K562 (cell line): ENCODE measurements around the gene SCYL2. TPM values are rescaled to one million over a fixed set of nuclear protein-coding genes. Genes with fewer than 3 reads are reported as not detected.

Experiments used
- KDM4B ChIP-seq, 2 experiments: fragments of 450-650 bp in 1 of 2; sonication (generic) in 1 of 2; IDR thresholded peaks; 2 replicates each; pipeline ENCODE4 v1.6.1; 2016 to 2017; ENCODE audit warnings: borderline replicate concordance in 2 of 2, antibody characterized with exemption in 1 of 2, low read depth in 1 of 2, mild to moderate bottlenecking in 1 of 2
- KDM5B ChIP-seq: fragments of 200-600 bp; sonication (generic); IDR thresholded peaks from 2 replicates; pipeline ENCODE4 v1.6.1; 2012; ENCODE audit warnings: low read depth, mild to moderate bottlenecking, moderate library complexity, low read length, control low read depth, inconsistent platforms; ENCODE audit not compliant: insufficient replicate concordance
- MGA ChIP-seq: fragments of 450-650 bp; IDR thresholded peaks from 2 replicates; pipeline ENCODE4 v1.6.1; 2016; ENCODE audit warnings: mild to moderate bottlenecking, moderate library complexity
- PHF20 ChIP-seq: fragments of 450-650 bp; IDR thresholded peaks from 2 replicates; pipeline ENCODE4 v1.6.1; 2018; ENCODE audit not compliant: partially characterized antibody
- POLR2G ChIP-seq: fragments of 200-400 bp; formaldehyde crosslinking; IDR thresholded peaks from 2 replicates; pipeline ENCODE4 v1.6.1; 2017; ENCODE audit warnings: low read depth, mild to moderate bottlenecking, antibody characterized with exemption, low read length, moderate library complexity
- RBM14 ChIP-seq: fragments of 200-400 bp; formaldehyde crosslinking; IDR thresholded peaks from 2 replicates; pipeline ENCODE4 v1.6.1; 2018; ENCODE audit warnings: low read depth, mild to moderate bottlenecking, low read length, moderate library complexity, borderline replicate concordance; ENCODE audit not compliant: insufficient read depth
- RNF219 ChIP-seq: fragments of 250-450 bp; sonication (Bioruptor Pico); IDR thresholded peaks from 2 replicates; pipeline ENCODE4 v1.5.0; 2022; ENCODE audit warnings: mild to moderate bottlenecking
- ZNF639 ChIP-seq, 2 experiments: fragments of 200-800 bp in 1 of 2; sonication (Bioruptor generic) in 1 of 2; sonication (generic) in 1 of 2; formaldehyde crosslinking in 1 of 2; IDR thresholded peaks in 1 of 2; conservative IDR thresholded peaks in 1 of 2; 2 replicates each; pipeline versions ENCODE4 v1.5.0 to v1.6.1; 2016 to 2020; ENCODE audit warnings: missing compliant biosample characterization in 1 of 2, missing genetic modification characterization in 1 of 2, missing genetic modification reagents in 1 of 2
- ZSCAN29 ChIP-seq: fragments of 450-650 bp; IDR thresholded peaks from 2 replicates; pipeline ENCODE4 v1.6.1; 2017
- polyA plus RNA-seq, 8 experiments: library from polyadenylated mRNA; depleted of rRNA in 4 of 8; stranded (reverse) in 5 of 8; unstranded in 3 of 8; fragments of >200 nt; fragmentation: Nextera tagmentation in 2 of 8; fragmentation: Illumina TruSeq in 1 of 8; extraction: Ambion mirVana in 2 of 8; extraction: Trizol in 1 of 8; gene quantifications; 2 replicates each; pipeline versions ENCODE4 v1.2.1 to v1.2.3, GENCODE V29; 2011 to 2014; ENCODE audit warnings: inconsistent platforms in 1 of 8, missing spikeins in 1 of 8
- total RNA-seq, 7 experiments: library from RNA; depleted of rRNA in 6 of 7; stranded (reverse); fragments of >200 nt in 6 of 7; fragmentation: Illumina TruSeq in 2 of 7; extraction: Trizol in 2 of 7; gene quantifications; 2 replicates each; pipeline versions ENCODE4 v1.2.1 to v1.2.3, GENCODE V29; 2011 to 2021; ENCODE audit warnings: low replicate concordance in 1 of 7

SCYL2 gene
- total and polyA plus RNA-seq, 9 of the 15 experiments (the other 6 are each of a cell fraction or from before 2014, with no cell fraction given), result 9.9 to 49.0 (median 32.9) TPM

- peak; percentile 34; the same call in 1 of the 2 replicates for TF ChIP-seq MGA
- TF ChIP-seq POLR2G, result peak; percentile 90
- no peak for TF ChIP-seq KDM4B (IDR thresholded peaks at IDR 0.05; ENCODE audit: borderline replicate concordance in 2 of 2, low read depth in 1 of 2)
- TF ChIP-seq KDM5B, result peak; percentile 17
- peak; percentile 26 for TF ChIP-seq PHF20
- no peak for TF ChIP-seq RNF219 (CRISPR knock-in tag)
- TF ChIP-seq ZSCAN29, result no peak
- TF ChIP-seq ZNF639 (CRISPR knock-in tag; conservative IDR thresholded peaks at IDR 0.05 in 1 of 2, IDR thresholded peaks at IDR 0.05 in 1 of 2), result peak in 1 of 2 experiments; percentile 93; a peak in 2 of 4 replicates
- TF ChIP-seq RBM14, result no peak
These were observed at the start of gene SCYL2, which contains the start of gene DEPDC4 (continued) for GRCh38 chr12:100266835-100267602.
